Subcutaneous adipose tissue (tissue), 4 donors: Measurements from ENCODE around the gene CRLF1. TPM values are rescaled to one million over a fixed set of nuclear protein-coding genes. Genes with fewer than 3 reads are reported as not detected.

ENCODE experiments used
- total RNA-seq, 4 donors: library from RNA; depleted of rRNA; stranded (reverse); fragments of >200 nt; gene quantifications; one replicate each; pipeline ENCODE4 v1.1.0, GENCODE V29; 2016
- TF ChIP-seq, protein P1 (sequence below): fragments of 450-650 bp; IDR thresholded peaks from one replicate; pipeline ENCODE4 v1.5.1; 2016; ENCODE audit warnings: low read depth, mild to moderate bottlenecking, control low read depth, antibody characterized with exemption, moderate library complexity

The CRLF1 gene
- total RNA-seq, 4 donors from 2014 or later = 28.5 to 117 (median 84.3) TPM

DNA sequence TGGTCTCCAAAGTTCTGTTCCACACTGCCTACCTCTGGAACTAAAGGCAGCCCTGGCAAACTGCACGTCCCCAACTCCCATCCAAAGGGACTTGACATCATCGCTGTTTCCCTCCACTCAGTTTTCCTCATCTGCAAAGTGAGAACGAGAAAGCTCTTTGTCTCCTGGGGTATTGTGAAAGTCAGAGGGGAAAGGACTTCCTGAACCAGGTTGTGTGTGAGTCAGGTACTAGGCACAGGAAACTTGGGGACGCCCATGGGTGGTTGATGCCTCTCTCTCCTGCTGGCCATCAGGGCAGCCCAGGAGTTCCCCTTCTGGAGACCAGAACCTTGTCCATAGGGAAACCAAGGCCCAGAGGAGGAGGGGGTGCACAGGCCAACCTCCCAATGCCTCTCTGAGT is 4.7 kb downstream of the CRLF1 start:
- TF ChIP-seq, protein P1, sequence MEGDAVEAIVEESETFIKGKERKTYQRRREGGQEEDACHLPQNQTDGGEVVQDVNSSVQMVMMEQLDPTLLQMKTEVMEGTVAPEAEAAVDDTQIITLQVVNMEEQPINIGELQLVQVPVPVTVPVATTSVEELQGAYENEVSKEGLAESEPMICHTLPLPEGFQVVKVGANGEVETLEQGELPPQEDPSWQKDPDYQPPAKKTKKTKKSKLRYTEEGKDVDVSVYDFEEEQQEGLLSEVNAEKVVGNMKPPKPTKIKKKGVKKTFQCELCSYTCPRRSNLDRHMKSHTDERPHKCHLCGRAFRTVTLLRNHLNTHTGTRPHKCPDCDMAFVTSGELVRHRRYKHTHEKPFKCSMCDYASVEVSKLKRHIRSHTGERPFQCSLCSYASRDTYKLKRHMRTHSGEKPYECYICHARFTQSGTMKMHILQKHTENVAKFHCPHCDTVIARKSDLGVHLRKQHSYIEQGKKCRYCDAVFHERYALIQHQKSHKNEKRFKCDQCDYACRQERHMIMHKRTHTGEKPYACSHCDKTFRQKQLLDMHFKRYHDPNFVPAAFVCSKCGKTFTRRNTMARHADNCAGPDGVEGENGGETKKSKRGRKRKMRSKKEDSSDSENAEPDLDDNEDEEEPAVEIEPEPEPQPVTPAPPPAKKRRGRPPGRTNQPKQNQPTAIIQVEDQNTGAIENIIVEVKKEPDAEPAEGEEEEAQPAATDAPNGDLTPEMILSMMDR = no peak

DNA sequence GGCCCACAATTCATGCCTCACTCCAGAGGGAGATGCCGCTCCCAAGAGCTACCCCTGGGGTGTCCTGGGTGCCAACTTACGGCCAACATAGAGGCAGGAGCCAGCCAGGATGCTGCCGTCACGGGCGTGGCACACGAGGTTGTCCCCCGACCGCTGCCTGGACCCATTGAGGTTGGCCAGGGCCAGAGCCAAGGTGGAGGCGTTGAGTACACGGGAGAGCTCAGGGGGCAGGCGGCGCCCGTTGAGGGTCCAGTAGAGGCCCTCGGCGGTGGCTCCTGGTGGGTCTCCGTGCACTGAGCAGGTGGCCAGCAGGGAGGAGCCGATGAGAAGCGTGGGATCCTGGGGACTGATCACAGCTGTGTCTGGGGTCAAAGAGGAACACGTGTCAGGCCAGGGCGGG is 7.1 kb downstream of the CRLF1 start:
- TF ChIP-seq, protein P1 = no peak

DNA sequence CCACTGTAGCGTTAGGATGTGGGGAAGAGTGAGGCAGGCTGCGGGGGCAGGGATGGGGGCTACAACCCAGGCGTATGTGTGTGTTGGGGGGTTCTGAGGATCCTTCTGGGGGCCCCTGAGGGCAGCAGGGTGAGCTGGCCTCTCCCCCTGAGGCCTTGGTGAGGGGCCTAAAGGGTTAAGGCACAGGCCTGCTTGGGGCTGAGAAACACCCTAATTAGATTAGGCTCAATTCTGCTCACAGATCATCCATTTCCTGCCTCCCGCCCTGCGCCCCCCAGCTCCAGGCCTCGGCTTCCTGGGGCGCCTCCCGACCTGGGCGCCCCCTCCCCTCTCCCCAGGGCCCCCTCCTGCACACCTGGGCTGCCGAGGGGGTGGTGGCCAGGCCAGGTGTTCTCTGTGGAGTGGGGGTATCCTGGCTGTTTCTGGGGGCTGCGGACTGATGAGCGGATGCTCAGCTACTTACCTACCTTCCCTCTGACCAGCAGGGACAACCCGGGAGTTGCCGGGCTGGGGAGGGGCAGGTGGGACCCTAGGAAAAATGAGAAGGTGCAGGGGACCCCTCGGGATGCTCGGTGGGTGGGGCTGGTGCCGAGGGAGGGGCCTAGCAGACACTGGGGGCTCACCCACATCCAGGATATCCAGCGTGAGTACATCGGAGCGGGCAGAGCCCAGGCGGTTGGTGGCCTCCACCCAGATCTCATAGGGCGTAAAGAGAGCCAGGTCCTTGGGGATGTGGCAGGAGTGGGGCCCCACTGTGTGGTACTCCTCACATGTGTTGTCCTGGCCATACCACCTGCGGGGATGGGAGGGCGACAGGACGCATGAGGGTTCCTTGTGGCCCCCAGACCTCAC is 8.6 kb downstream of the CRLF1 start:
- TF ChIP-seq, protein P1 = no peak

DNA sequence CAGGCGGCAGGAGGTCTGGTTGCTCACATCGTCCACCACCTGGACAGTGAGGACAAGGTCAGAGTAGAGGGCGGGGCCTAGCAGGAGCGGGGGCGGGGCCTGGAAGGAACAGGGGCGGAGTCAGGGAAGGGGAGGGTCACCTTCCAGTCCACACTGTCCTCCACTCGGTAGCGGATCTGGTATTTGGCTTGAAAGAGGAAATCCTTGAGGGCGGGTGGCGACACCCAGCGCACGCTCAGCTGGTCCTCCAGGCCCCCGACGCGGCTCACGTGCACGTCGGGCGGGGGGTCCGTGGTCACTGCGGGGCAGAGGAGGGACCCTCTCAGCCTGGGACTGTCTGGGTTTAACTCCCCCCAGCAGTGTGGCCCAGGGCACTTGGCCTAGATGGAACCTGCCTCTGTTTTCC is 9.8 kb downstream of the CRLF1 start:
- TF ChIP-seq, protein P1 = no peak

DNA sequence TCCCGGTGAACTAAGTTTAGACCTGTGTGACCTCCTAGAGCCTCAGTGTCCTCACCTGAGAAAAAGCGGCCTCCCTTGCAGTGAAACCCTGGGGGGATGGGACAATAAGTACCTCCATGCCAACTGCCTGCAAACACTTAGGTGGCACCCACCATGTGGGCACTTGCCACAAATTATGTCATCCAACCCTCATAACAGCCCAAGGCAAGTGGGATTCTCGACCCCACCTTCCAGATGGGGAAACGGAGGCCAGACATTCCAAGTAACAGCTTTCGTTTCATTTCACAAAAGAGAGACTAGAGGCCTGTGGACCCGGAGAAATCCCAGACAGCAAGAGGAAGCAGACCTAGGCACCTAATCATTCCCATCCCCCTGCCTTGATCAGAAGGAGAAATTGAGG is 11.1 kb downstream of the CRLF1 start:
- TF ChIP-seq, protein P1 = no peak

DNA sequence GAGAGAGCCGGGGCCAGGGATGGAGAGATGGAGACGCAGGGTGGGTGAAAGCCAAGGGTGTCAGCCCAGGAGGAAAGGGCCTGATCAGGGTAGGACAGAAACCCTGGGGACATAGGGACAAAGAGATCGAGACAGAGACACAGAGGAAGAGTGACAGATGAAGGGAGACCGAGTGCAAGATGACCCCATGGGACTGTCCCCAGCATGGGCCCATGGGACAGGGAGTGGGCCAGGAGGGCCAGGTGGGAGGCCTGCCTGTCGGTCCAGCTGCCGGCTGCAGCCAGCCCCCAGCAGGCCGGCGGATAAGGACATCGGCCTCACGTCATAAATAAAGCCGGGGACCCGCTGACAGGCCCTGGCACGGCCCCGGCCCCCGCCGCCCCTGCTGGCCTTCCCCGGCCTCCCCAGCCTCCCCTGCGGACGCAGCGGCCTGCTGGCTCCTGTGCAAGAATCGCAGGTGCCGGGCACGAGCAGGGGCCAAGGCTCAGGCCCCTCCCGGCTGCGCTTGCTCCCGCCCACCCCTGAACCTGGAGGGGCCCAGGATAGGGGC is 11.7 kb downstream of the CRLF1 start:
- TF ChIP-seq, protein P1 = no peak

DNA sequence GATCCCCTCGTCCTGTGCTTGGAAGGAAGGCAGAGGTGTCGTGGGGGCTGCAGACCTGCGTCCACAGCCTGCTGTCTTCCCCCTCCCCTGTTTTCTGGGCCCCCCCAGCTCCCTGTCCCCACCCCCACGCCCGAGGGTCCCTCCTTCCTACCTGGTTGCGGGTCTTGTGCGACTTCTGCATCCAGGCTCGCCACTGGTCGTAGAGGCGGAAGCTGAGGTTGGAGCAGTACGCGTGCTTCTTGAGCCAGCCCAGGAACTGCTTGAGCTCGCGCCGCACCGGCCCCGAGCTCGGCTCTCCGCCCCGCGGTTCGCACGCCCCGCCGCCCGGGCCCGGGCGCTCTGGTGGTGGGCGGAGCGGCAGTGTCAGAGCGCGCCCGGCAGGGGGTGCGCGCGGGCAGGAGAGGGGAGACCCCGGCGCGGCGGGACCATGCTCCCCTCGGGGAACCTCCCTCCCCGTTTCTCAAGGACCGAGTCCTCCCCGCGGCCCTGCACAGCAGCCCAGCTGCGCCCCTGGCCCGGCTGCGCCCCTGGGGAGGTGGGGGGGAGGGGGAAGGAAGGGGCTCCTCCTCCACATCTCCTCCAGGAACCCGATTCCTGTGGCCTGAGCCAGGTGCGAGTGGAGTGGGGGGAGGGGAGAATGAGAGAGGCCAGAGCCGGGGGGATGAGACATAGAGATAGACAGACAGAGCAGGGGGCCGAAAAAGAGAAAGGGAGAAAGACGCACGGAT is 12.3 kb downstream of the CRLF1 start:
- TF ChIP-seq, protein P1 = no peak
